Cerebellar cortex (tissue), 1 donor: Measurements from ENCODE around the gene FBN2.

Source experiments
- DNase-seq: peaks from one replicate; pipeline ENCODE4 v3.0.0-alpha.2; 2015; ENCODE audit warnings: low spot score

FBN2 gene

GRCh38 chr5:128538000-128538249, at the start of gene FBN2:
Gene FBN2 (minus strand): TSS chr5:128538245. CDS start chr5:128537603, 642 bp downstream.
- DNase-seq: no peak

- DNase-seq: no peak
Measured at GRCh38 chr5:128587275-128587674, 49.2 kb upstream of the FBN2 start.

GRCh38 chr5:128586848-128587247, 48.8 kb upstream of the FBN2 start:
- DNase-seq: no peak

GRCh38 chr5:128579639-128580038, 41.6 kb upstream of the FBN2 start:
- DNase-seq: no peak

- no peak for DNase-seq
Measured at GRCh38 chr5:128579093-128579492, 41.0 kb upstream of the FBN2 start.

- DNase-seq: no peak
Measured at GRCh38 chr5:128574041-128574440, 36.0 kb upstream of the FBN2 start.

GRCh38 chr5:128572930-128573319, 34.9 kb upstream of the FBN2 start:
- no peak for DNase-seq

GRCh38 chr5:128572051-128572929, 34.2 kb upstream of the FBN2 start:
- DNase-seq: no peak

GRCh38 chr5:128566178-128566577, 28.1 kb upstream of the FBN2 start:
- DNase-seq: no peak

- no peak for DNase-seq
Measured at GRCh38 chr5:128559300-128560297, 21.6 kb upstream of the FBN2 start.

GRCh38 chr5:128553747-128554146, 15.7 kb upstream of the FBN2 start:
- DNase-seq: no peak

- no peak for DNase-seq
Measured at GRCh38 chr5:128551476-128551875, 13.4 kb upstream of the FBN2 start.

- DNase-seq: no peak
Measured at GRCh38 chr5:128549496-128549895, 11.5 kb upstream of the FBN2 start.

- DNase-seq: no peak
Measured at GRCh38 chr5:128546658-128547281, 8.7 kb upstream of the FBN2 start.

- no peak for DNase-seq
Measured at GRCh38 chr5:128541385-128541784, 3.3 kb upstream of the FBN2 start.

- DNase-seq: no peak
Measured at GRCh38 chr5:128539038-128539429, 989 bp upstream of the FBN2 start.

- DNase-seq: no peak
Measured at GRCh38 chr5:128538250-128539037, 399 bp upstream of the FBN2 start.

GRCh38 chr5:128537221-128537999, 635 bp downstream of the FBN2 start:
- no peak for DNase-seq

GRCh38 chr5:128536254-128537220, 1.5 kb downstream of the FBN2 start:
- DNase-seq: no peak

GRCh38 chr5:128535251-128535650, 2.8 kb downstream of the FBN2 start:
- DNase-seq: no peak
